GM12801 (cell line): ENCODE measurements around the gene BMPR2.

Source experiments
- CTCF ChIP-seq: IDR thresholded peaks from one replicate; pipeline ENCODE4 v1.5.1; 2011; ENCODE audit warnings: control low read depth; ENCODE audit not compliant: insufficient read length; ENCODE audit errors: extremely low read depth

Gene BMPR2

GRCh38 chr2:202442882-202443281 lies 66.8 kb downstream of the BMPR2 start:
- TF ChIP-seq CTCF, result no peak

GRCh38 chr2:202444000-202444399 lies 67.9 kb downstream of the BMPR2 start:
- TF ChIP-seq CTCF, result no peak

- no peak for TF ChIP-seq CTCF
Observed at GRCh38 chr2:202449344-202449743, 73.2 kb downstream of the BMPR2 start.

GRCh38 chr2:202450785-202451184 lies 74.7 kb downstream of the BMPR2 start:
- TF ChIP-seq CTCF, result no peak

GRCh38 chr2:202452744-202453143 lies 76.6 kb downstream of the BMPR2 start:
- TF ChIP-seq CTCF, result no peak

- TF ChIP-seq CTCF, result no peak
Observed at GRCh38 chr2:202454536-202454935, 78.4 kb downstream of the BMPR2 start.

- no peak for TF ChIP-seq CTCF
Observed at GRCh38 chr2:202455114-202455513, 79.0 kb downstream of the BMPR2 start.

GRCh38 chr2:202460119-202460518 lies 84.0 kb downstream of the BMPR2 start:
- no peak for TF ChIP-seq CTCF
